GM06990 (cell line): ENCODE data around the gene RFTN1.

ENCODE experiments used
- DNase-seq: peaks from one replicate; pipeline ENCODE4 v3.0.0-alpha.2; 2011; ENCODE audit not compliant: insufficient read length; ENCODE audit errors: extremely low read depth
- H3K27me3 ChIP-seq: replicated peaks from 2 replicates; pipeline ENCODE4 v1.6.0; 2011; ENCODE audit warnings: low read length; ENCODE audit not compliant: control insufficient read depth, insufficient read depth
- H3K36me3 ChIP-seq: 2 replicates; pipeline ENCODE4 v1.5.1; 2011; ENCODE audit warnings: low read length; ENCODE audit not compliant: control insufficient read depth, insufficient read depth
- H3K4me3 ChIP-seq: replicated peaks from 2 replicates; pipeline ENCODE4 v1.5.1; 2011; ENCODE audit warnings: low read depth, mild to moderate bottlenecking, control low read depth, low read length
- TF ChIP-seq, protein P1 (sequence below): IDR thresholded peaks from 2 replicates; pipeline ENCODE4 v1.5.1; 2011; ENCODE audit warnings: low read length, control low read depth, mild to moderate bottlenecking, inconsistent platforms; ENCODE audit not compliant: insufficient read depth, poor library complexity, severe bottlenecking

The RFTN1 gene

GRCh38 chr3:16470590-16470989 is 42.9 kb downstream of the RFTN1 start:
- Histone ChIP-seq H3K27me3 (no peaks in the 10 kb centered on the region), H3K36me3 (peaks cover 27% of the 10 kb centered on the region), H3K4me3 (no peak overlapping the region)
- TF ChIP-seq, protein P1, sequence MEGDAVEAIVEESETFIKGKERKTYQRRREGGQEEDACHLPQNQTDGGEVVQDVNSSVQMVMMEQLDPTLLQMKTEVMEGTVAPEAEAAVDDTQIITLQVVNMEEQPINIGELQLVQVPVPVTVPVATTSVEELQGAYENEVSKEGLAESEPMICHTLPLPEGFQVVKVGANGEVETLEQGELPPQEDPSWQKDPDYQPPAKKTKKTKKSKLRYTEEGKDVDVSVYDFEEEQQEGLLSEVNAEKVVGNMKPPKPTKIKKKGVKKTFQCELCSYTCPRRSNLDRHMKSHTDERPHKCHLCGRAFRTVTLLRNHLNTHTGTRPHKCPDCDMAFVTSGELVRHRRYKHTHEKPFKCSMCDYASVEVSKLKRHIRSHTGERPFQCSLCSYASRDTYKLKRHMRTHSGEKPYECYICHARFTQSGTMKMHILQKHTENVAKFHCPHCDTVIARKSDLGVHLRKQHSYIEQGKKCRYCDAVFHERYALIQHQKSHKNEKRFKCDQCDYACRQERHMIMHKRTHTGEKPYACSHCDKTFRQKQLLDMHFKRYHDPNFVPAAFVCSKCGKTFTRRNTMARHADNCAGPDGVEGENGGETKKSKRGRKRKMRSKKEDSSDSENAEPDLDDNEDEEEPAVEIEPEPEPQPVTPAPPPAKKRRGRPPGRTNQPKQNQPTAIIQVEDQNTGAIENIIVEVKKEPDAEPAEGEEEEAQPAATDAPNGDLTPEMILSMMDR: no peak
- no peak for DNase-seq

GRCh38 chr3:16468336-16469098 is 45.0 kb downstream of the RFTN1 start:
- H3K36me3 ChIP-seq: peaks cover 20% of the 10 kb centered on the region
- TF ChIP-seq, protein P1: no peak
- DNase-seq: no peak

DNA sequence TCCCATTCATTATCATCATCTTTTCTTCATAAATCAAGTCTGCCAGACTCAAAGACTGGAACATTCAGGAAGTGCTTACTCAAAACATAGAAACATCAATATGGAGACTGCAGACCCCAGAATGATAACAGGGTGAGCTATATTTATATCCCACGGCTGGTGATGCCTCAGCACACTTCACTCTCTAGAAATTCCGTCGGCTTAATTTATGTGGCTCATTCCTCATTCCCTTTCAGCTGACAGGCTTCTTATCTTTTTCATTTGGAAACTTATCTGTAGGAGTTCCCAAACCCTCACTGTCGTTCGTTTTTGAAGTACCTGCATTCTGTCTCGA is 45.5 kb downstream of the RFTN1 start:
- Histone ChIP-seq H3K4me3 (no peak overlapping the region), H3K27me3 (no peaks in the 10 kb centered on the region), H3K36me3 (peaks cover 20% of the 10 kb centered on the region)
- DNase-seq: no peak
- TF ChIP-seq, protein P1: no peak

More at GRCh38 chr3:16468336-16469098, 45.0 kb downstream of the RFTN1 start:
- H3K27me3 ChIP-seq: no peaks in the 10 kb centered on the region
- H3K4me3 ChIP-seq: no peak overlapping the region

GRCh38 chr3:16467393-16467792 is 46.1 kb downstream of the RFTN1 start:
- no peak overlapping the region for H3K4me3 ChIP-seq
- H3K36me3 ChIP-seq: peaks cover 16% of the 10 kb centered on the region
- TF ChIP-seq, protein P1: no peak
- DNase-seq: peak; percentile 42
- H3K27me3 ChIP-seq: no peaks in the 10 kb centered on the region

DNA sequence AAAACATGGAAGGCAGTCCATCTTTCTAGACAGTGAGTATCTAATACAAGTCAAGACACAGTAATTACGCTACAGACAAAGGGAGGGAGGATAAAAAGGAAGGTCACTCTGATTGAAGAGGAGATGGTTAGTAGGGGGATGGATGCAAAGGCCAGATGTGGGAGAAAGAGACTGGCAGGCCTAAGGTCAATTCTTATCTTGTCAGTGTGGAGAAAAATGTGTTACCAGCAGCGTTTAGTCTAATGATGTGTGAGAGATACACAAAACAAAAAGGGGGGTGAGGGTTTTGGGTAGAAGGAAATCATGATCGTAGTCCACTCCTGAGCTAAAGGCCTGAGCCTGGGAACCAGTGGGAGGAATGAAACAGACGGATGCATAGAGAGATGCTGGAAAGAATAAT is 46.7 kb downstream of the RFTN1 start:
- H3K27me3 ChIP-seq: no peaks in the 10 kb centered on the region
- peaks cover 14% of the 10 kb centered on the region for H3K36me3 ChIP-seq
- no peak for DNase-seq
- no peak overlapping the region for H3K4me3 ChIP-seq
- TF ChIP-seq, protein P1: no peak
